Islet of Langerhans (tissue), 1 donor: ENCODE measurements around the gene THOC3.
"Not testable (repeated sequence)": the region's sequence is repeated elsewhere in the genome, so short reads cannot be mapped to it uniquely, and the experiment has no call there.

Experiments
- FAIRE-seq: peaks from one replicate; lab custom pipeline; 2011; peaks lifted over from hg19 to GRCh38; lab: Jason Lieb, UNC

THOC3 gene

DNA sequence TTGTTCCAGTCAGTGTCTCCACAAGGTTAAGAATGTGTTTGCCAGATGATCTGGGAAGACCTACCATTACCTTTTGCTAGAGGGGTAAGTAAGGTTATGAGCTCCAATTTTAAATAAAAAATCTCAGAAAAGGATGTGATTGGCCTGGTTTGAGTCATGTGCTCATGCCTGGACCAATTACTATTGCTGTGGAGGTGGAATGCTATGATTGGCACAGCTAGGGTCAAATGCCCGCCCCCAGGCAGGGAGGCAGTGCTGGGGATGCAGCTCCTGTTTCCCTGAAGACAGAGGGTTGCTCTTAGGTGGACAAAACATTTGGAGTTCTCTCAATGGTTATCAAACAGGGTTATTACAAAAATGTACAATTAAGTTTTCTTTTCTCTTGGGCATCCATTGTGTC is 29.6 kb downstream of the THOC3 start:
- FAIRE-seq: not testable (repeated sequence)

DNA sequence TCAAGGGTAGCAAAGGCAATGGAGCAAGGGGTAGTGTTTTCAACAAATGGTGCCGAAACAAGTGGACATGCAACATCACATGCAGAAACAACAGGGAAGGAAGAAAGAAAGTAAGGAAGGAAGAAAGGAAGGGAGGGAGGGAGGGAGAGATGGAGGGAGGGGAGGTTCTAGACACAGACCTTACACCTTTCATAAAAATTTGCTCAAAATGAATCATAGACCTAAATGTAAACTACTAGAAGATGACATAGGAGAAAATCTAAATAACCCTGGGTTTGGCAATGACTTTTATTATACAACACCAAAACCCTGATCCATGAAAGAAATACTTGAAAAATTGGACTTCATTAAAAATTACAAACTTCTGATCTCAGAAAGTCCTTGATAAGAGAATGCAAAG is 39.4 kb downstream of the THOC3 start:
- FAIRE-seq: not testable (repeated sequence)

DNA sequence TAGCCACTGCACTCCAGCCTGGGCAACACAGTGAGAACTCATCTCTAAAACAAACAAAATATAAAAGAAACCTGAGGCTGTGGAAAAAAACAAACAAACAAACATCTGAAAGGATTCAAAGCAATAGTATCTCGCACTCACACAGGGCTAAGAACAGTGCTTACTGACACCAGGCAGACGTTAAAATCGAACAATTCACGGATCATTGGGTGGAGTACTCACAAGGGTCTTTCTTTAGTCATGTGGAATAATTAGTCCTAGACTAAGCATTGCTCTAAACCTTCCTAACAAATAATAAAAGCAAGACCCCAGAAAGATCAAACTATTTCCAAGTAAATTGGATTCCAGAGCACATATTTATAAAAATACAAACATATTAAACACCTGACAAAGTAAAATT is 43.0 kb downstream of the THOC3 start:
- not testable (repeated sequence) for FAIRE-seq

DNA sequence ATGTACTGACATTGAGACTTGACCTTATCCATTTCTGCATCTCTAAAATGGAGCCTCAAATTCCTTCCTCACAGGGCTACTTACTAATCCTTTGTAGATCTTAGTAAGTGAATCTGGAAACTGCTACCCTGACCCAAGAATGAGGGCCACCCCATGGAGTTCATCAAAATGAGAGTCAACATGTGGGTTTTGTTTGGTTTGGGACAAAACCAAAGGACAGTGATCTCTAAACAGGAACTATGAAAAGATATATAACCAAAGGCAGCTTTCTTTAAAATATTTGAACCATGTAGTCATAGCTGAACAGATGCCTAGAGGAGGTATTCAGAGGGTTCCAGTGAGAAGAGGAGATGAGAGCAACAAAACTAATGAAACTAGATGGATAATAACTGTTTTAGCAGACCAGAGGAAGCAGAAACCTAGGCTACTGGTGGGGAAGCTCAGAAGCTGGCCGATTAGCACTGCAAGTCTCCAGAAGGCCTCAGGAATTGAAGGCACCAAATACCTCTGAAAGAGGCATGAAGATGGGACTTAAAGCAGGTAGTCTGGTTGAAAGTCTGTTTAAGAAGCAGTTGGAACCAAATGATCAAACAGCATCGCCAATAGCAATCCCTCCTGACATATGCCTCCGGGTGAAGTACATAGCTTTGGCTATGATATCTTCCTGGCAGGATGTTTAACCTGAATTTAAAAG is 45.8 kb downstream of the THOC3 start:
- FAIRE-seq: no peak

DNA sequence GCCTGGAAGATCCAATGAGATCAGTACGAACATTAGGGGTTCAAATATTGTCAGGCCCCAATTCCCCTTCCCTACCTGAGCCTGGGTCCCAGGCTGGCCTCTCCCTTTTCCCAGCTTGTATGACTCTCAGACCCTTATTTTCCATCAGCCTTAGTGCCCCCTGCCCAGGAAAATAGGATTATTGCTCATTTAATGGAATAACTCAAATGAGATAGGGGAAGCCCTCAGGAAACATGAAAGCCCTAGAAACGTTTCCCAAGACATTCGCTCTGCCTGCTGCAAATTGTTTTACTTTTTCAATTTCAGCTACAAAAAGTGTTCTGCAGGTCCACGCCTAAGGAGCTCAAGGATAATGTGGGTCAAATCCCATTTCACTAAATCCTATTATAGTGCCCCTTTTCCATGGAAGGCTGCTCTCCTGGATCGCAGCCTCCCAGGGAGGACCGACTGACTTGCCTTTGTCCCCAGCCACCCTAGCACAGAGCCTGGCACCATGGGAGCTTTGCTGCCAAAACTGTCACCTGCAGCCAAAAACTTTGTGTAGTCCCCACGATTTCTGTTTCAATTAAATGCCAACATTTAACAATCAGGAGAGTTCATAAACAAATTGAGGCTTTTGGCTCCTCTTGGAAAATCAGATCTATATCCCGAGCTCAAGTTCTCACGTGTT is 46.9 kb downstream of the THOC3 start:
- FAIRE-seq: no peak

DNA sequence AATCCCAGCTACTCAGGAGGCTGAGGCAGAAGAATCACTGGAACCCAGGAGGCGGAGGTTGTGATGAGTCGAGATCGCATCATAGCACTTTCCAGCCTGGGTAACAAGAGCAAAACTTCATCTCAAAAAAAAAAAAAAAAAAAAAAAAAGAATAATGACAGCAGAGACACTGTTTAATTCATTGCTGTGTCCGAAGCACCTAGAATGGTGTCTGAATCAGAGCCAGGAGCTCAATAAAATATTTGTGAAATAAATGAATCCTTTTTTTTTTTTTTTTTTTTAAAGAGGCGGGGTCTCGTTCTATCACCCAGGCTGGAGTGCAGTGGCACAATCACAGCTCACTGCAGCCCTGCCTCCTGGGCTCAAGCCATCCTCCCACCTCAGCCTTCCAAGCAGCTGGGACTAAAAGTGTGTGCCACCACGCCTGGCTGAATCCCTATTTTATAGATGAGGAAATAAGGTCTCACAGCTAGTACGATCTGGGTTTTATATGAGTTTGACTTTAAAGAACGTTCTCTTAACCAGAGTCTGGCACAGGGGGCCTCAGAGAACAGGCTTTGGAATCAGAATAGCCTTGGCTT is 47.8 kb downstream of the THOC3 start:
- no peak for FAIRE-seq

DNA sequence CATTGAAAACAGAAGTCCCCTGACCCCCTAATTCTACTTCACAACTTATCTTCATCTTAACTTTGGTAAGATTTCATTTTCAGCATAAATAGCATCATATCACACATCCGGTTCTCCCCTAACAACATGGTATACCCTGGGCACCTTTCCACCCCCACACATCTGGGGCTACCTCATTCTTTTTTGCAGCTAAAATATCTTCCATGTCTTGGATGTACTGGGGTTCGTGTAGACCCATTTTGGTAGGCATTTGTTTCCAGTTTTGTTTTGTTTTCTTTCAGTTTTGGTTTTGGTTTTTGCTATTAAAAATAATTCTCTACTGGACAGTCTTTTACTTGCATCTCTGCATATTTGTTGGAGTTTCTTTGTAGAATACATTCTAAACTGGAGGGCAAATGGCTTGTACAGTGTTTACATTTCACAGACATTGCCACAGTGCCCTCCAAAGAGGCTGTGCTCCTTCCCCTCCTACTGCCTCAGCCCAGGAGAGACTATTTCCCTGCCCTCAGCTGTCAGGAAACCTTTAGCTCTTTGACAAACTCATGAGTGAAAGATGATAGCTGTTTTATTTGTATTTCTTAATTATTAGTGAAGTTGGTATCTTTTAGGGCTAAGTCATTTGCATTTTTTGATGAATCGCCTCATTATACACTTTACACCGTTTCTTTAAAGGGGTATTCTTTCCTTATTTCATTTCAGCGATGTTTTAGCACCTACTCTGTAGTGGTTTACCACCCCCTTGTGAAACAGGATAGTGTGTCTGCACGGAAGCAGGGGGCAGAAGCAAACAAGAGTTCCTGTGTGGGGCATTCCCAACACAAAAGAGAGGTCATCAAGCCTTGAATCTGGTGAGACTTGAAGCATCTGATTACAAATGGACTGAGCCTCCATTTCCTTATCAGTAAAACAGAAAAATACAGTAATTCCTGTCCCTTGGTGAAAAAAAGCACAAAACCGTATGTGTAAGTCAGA is 52.8 kb downstream of the THOC3 start:
- FAIRE-seq: peak; percentile 84

DNA sequence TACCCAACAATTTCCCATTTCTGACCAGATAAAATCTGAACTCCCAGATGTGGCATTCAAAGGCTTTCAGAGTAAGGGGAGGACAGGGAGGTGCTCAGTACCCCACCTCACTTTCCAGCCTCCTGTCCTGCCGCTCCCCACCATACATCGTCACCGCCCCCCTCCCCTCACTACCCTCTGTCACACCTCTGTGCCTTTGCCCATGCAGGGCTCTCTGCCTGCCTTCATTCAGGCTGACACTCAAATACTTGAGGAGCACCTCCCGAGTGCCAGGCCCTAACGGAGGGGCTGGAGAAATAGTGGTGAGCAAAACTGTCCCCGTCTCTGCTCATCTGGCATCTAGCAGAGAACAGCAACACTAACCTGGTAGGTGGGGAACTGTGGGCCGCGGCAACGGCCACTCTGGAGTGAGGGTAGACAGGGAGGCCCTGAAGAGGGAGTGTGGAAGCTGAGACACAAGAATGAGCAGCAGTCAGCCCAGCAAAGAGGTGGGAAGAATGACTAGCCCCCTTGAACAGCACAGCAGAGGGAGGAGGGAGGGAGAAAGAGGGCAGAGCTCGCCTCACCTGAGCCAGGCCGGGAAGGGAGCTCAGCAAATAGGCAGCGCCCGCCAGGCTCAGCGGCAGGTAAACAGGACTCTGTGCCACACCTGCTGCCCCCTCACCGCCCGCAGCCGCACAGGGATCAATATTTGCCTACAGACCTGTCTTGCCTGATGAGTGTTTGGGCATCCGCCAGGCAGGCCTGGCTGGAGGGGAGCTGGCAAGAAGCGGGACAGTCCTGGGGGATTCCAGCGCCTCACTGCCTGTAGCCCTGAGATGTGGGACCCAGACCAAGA is 54.1 kb downstream of the THOC3 start:
- FAIRE-seq: not testable (repeated sequence)

DNA sequence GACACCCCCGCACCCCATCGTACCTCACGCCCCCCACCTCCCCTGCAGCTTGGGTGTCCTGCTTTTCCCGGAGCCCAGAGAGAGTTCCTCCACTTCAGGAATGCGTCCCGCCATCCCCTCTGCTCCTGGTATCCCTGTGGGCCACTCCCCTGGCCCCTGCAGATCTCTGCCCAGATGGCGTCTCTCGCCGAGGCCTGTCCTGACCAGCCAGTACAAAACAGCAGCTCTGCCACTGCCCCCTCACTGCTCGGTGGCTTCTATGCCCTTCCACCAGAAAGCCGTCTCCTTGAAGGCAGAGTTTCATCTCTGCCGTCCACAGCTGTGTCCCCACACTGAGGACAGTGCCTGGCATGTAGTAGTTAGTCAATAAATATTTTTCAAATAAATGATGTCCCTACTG is 58.0 kb downstream of the THOC3 start:
- FAIRE-seq: not testable (repeated sequence)
